ENCODE results near the gene HOXB5. TPM values are rescaled to one million over a fixed set of nuclear protein-coding genes. Genes with fewer than 3 reads are reported as not detected.

HOXB5 gene
- total RNA-seq: not detected in 2 replicates

DNA sequence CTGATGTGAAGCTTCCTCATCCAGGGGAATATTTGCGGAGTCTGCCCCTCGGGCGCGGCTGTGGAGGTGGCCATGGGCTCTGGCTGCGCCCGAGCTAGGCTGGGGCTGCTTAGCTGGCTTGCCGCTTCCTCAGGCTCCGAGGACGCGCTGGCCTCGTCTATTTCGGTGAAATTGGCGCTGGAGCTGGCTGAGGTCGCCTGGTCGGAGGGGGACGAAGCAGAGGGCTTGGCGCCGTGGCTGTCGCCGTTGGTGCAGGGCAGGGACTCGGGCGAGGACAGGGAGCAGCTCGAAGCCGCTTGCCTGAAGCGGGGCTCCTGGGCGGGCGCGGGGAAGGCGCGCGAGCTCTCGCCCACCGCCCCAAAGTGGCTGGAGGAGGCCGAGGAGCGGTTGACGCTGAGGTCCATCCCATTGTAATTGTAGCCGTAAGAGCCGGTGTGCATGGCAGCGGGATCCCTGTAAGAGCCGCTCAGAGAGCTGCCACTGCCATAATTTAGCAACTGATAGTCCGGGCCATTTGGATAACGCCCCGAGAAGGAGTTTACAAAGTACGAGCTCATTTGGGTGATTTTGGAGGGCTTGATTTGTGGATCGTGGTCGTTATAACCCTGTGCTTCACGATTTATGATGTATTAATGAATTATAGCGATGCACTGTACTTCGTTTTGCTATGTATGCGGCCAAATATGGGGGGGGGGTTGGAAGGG lies at the start of gene HOXB5:
Gene HOXB5, minus strand, starts transcription at position 654 of the 704 bp plus-strand sequence. Its CDS starts 97 bp downstream, at position 557.

DNA sequence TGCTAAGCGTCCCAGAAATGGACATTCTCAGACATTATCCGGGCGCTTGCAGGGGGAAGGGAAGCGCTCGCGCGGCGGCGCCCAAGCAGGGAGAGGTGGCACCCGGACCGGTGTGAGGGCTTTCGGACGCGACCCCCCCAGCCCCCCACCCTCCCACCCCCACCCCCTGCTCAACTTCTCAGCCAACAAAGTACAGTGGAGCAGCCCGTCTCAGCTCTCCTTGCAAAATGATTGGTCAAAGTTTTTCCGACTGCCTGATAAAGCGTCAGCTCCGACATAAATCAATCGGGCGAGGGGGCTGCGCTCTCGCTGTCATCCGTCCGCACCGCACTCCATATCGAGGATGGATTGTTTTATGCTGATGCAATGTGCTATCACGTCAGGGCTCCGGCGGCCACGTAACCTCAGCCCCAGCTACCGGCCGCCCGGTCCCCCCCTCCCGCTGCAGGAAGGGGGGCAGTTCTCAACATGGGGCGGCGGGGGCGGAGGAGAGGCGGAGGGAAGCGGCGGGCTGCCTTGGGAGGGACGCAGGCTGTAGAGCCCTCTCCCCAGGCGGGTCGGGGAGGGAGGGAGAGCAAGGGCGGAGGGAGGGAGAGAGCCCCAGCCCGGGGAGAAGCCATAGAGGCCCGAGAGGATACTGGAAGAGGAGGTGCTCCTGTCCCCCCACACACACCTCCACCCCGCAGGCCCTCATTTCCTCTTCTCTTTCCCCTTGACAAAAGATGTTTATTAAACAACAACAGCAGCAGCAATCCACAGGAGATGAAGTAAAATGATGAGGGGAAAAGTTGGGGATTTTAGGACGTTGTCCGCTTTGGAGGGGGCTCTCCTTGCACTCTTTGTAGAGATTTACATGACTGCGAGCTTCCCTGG lies 32.9 kb upstream of the HOXB5 start, which contains the start of gene HOXB9:
Gene HOXB9, minus strand, starts transcription at position 114 of the 873 bp plus-strand sequence. Its CDS starts 89 bp downstream, at position 25.

DNA sequence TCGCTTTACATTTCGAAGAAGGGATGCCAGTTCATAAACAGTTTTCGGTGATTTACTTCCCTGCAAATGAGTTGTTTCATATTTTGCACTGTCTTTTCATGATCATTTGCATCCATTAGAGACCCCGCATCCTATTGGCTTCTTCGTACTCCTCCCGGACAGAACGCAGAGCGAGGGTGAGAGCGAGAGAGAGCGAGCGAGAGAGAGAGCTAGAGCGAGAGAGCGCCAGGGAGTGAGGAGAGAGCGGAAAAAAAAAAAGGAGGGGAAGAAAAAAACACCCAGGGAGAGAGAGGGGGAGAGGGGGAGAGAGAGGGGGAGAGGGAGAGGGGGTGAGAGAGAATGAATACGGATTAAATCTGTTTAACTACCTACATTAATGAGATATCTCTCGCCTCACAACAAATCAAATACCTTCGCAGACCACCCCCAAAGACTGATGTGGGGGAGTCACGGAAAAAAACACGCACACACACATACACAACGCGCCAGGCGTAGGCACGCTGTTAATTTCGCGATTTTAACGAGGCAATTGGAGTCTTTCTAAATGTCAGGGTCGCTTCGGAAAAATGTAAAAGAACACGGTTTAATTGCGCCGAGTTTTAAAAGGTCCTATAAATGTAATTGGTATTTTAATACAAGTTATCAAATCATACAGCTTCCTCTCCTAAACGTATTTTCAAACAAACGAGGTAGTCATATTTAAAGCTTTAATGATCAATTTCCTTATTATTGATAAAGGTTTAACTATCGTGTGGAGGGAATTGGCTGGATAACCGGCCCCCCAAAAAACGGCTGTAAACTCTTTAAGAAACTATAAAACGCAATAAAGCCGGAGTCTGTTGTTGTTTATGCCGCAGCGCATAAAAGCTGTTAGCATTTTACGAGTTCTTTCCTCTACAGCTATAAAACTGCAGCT lies 21.7 kb upstream of the HOXB5 start, which contains the start of gene HOXB8:
Gene HOXB8, minus strand, starts transcription at position 246 of the 916 bp plus-strand sequence. CDS start 588 bp downstream, outside the sequence.

DNA sequence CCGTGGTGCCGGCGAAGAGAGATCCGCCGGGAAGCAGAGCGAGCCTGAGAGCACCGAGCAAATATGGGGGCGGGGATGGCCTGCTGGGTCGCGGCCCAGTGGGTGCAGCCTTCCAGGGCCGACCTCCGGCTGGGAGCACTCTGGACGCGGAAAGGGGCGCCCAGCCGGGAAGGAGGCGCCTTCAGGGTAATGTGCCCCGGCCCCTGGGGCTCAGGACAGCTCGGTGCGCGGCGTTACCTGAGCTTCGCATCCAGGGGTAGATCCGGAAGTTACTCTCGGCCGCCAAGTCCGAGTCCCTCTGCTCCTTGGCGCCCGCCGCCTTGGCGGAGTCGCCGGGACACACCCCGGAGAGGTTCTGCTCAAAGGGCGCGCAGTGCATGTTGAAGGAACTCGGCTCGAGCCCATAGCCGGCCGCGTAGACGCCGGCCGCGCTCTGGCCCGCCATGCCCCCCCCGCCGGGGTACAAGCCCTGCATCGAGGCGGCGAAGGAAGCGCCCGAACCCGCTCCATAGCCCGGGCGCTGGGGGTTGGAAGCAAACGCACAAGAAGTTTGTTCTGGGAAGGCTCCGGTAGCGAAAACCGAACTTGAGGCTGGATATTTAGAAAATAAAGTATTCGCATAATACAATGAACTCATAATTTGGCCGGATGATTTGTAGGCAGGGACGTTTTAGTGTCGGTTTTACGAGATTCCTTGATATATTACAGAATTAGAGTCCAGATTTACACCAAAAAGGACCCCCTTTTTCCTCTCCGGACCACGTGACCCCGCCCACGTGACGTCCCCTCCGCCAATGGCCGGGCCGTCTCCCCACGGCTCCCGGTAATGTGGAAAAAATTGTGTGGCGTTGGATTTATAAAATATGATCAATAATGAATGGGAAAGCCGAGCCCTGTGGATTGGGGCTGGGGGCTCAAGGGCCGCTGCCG lies 17.0 kb upstream of the HOXB5 start, which contains the start of gene HOXB7:
Gene HOXB7, minus strand, starts transcription at position 736 of the 930 bp plus-strand sequence. Its CDS starts 99 bp downstream, at position 637.

DNA sequence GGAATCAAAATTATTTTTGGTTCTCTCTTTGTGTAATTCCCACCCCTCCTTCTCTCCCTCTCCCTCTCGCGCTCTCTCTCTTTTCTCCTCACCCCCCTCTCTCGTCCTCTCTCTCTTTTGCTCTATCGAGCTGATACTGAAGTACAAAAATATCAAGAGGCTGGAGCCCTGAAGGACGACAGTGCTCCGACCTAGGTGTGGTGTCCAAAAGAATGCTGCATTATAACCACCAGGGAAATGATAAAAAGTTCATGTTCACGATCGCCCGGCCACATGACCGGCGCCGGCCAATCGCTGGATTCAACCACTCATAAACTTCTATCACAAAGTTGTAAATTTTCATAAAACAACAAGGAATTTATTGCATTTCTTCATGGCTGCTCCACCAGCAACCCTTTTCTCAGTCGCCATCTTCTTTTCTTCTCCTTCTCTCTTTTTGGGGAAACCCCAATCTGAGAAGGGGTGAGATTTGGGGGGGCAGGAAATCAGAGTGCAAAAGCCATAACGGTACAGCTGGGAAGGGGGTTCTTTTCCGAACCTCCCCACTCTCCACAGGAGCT lies 11.3 kb upstream of the HOXB5 start, which contains the start of gene HOXB6:
Gene HOXB6, minus strand, starts transcription at position 217 of the 560 bp plus-strand sequence. CDS start 6,836 bp downstream, outside the sequence.

DNA sequence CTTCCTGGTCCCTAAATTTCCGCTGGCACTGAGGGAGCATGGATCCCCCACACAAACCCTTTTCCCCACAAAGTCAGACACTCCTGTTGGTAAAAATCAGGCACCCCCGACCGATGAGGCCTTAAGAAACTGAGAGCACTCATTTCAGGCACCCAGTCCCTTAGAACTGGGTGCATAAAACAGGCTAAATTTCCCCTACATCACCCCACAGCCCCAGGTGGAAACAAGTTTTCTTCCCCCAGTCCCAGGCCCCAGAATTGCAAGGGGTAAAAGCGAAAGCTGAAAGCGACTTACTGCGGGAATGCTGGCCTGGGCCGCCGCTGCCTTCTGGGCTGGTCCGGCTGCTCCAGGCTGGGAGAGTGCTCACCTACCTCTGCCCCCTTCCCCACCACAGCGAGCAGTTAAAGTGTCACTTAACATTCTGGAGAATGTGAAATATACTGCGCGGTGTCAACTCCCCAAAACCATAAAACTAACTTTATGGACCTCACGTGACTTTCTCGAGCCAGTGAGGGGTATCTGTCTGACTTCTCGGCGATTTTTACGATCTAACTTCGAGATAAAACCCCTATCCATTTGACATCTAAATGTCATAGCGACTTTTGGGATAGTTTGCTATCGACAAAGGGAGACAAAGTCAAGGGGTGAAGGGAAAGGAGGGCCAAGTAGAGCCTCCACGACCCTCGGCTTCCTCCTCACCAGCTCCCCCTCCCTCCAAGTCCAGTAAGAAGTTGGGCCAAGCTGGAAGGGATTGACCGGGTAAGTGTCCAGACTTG lies 3.6 kb downstream of the HOXB5 start, which contains the start of gene HOXB3:
Gene HOXB3, minus strand, starts transcription at position 411 of the 776 bp plus-strand sequence. CDS start 37,767 bp downstream, outside the sequence.

DNA sequence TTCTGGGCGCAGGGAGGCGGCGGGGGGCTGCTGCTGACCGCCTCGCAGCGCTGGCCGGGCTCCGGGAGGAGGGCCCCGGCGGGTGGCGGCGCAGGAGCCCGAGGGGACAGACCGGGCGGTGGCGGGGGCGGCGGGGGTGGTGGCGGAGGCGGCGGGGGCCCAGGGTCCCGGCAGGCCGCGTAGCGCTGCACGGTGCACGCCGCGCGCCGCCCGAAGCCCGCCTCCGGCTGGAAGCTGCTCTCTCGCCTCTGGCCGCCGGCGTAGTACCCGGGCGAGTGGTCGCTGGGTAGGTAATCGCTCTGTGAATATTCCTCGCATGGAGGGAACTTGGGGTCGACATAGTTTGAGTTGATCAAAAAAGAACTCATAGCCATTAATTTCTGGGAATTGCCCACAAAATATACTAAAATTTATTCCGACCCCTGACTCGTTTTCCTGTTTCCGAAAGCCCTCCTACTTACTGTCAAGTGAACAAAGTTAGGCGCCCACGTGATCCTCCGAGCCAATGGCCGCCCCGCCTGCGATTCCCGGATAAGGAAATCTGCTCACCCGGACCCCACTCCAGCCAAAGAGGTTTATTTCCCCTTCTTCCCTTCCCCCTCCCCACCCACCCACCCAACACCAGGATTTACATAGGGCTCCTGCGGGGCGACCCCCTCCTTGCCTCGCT lies 15.5 kb downstream of the HOXB5 start, which contains the start of gene HOXB4:
Gene HOXB4, minus strand, starts transcription at position 405 of the 670 bp plus-strand sequence. Its CDS starts 31 bp downstream, at position 374.

DNA sequence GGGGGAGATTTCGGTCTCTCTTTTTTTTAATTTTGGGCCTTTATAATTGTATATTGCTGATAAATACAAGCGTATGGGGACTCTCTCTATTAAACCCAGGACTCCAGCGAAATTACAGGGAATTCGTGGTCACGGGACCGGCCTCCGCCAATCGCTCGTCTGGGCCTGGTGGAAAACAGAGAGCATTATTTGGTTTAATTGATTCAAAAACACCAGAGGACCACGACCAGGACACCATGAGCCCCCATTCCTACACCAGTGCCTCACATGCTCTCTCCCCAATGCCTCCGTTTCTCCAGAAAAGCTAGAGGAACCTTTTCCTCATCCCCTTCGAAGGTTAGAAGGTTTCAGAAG lies 48.6 kb downstream of the HOXB5 start, which contains the start of gene HOXB2:
Gene HOXB2, minus strand, starts transcription at position 88 of the 354 bp plus-strand sequence. CDS start 198 bp downstream, outside the sequence.

Other genes with a start within 250 kb of the HOXB5 start
- not detected in 2 replicates for gene SKAP1, start 163.6 kb downstream of the HOXB5 start, total RNA-seq
- not detected in 2 replicates for gene HOXB1, start 62.8 kb downstream of the HOXB5 start, total RNA-seq
- 2.1 and 6.9 TPM in 2 replicates for gene HOXB2, start 48.7 kb downstream of the HOXB5 start, total RNA-seq
- not detected in 2 replicates for gene HOXB4, start 15.4 kb downstream of the HOXB5 start, total RNA-seq
- under 0.01 and 0.36 TPM in 2 replicates for gene HOXB3, start 3.5 kb downstream of the HOXB5 start, total RNA-seq
- not detected in 2 replicates for gene HOXB6, start 11.2 kb upstream of the HOXB5 start, total RNA-seq
- gene HOXB7, start 17.2 kb upstream of the HOXB5 start, total RNA-seq: not detected in 2 replicates
- gene HOXB8, start 21.5 kb upstream of the HOXB5 start, total RNA-seq: not detected in 2 replicates
- gene HOXB9, start 32.6 kb upstream of the HOXB5 start, total RNA-seq: not detected in 2 replicates
- not detected in 2 replicates for gene PRAC1, start 128.7 kb upstream of the HOXB5 start, total RNA-seq
- gene PRAC2, start 129.4 kb upstream of the HOXB5 start, total RNA-seq: not detected in 2 replicates
- gene HOXB13, start 135.0 kb upstream of the HOXB5 start, total RNA-seq: not detected in 2 replicates
- gene TTLL6, start 223.4 kb upstream of the HOXB5 start, total RNA-seq: 0.16 TPM in 1 of 2 replicates, not detected in the other
- gene CALCOCO2, start 237.3 kb upstream of the HOXB5 start, total RNA-seq: 36.0 and 67.0 TPM in 2 replicates

Data from cardiac atrium fibroblast (primary cell).